Endothelial cell of umbilical vein (primary cell): ENCODE measurements around the gene SRCAP. TPM values are rescaled to one million over a fixed set of nuclear protein-coding genes. Genes with fewer than 3 reads are reported as not detected.

Experiments
- BruUV-seq: library from RNA; stranded (reverse); fragments of 400-500 nt; replicated peaks from 2 replicates; lab custom pipeline; 2021; lab: Mats Ljungman, UMichigan
- CTCF ChIA-PET: fragments of 300-600, 350-600 bp; sonication (Branson Sonifier 250); formaldehyde crosslinking; loops from one replicate; lab custom pipeline; 2021; ENCODE audit warnings: antibody characterized with exemption, inconsistent platforms; lab: Charles Lee
- POLR2A ChIA-PET: fragments of 300-600, 350-600 bp; sonication (Branson Sonifier 250); formaldehyde crosslinking; loops from one replicate; lab custom pipeline; 2021; ENCODE audit warnings: antibody characterized with exemption, inconsistent platforms; lab: Charles Lee
- DNase-seq: peaks from one replicate; pipeline ENCODE4 v3.0.0-alpha.2; 2011; ENCODE audit warnings: low read depth, low spot score
- FAIRE-seq: peaks from 2 replicates; lab custom pipeline; 2011; peaks lifted over from hg19 to GRCh38; lab: Jason Lieb, UNC
- H2AFZ ChIP-seq: 2 replicates; pipeline ENCODE4 v1.6.0; 2012; ENCODE audit warnings: low read depth, low read length, control low read depth, inconsistent platforms
- H3K27ac ChIP-seq: 2 replicates; pipeline ENCODE4 v1.5.1; 2011; ENCODE audit warnings: low read depth, mild to moderate bottlenecking, control low read depth, low read length, moderate library complexity; ENCODE audit not compliant: insufficient read depth
- H3K27me3 ChIP-seq, 2 experiments: 2 replicates each; pipeline versions ENCODE4 v1.6.0 to v1.6.1; 2011; ENCODE audit warnings: low read length in 2 of 2, mixed read lengths in 1 of 2; ENCODE audit not compliant: control insufficient read depth in 2 of 2, insufficient read depth in 2 of 2
- H3K36me3 ChIP-seq, 2 experiments: 2 replicates in 1 of 2; 3 replicates in 1 of 2; pipeline ENCODE4 v1.5.1; 2011; ENCODE audit warnings: low read length in 2 of 2, mild to moderate bottlenecking in 1 of 2, moderate library complexity in 1 of 2; ENCODE audit not compliant: control insufficient read depth in 2 of 2, insufficient read depth in 2 of 2; ENCODE audit errors: extremely low read depth in 1 of 2
- H3K4me1 ChIP-seq: 3 replicates; pipeline ENCODE4 v1.5.1; 2011; ENCODE audit warnings: mild to moderate bottlenecking, low read length; ENCODE audit not compliant: control insufficient read depth, insufficient read depth; ENCODE audit errors: extremely low read depth
- H3K4me2 ChIP-seq: 2 replicates; pipeline ENCODE4 v1.6.1; 2011; ENCODE audit warnings: low read length, control low read depth, mixed read lengths; ENCODE audit not compliant: insufficient read depth
- H3K4me3 ChIP-seq, 3 experiments: fragments of 200-600 bp in 1 of 3; sonication (generic), shearing (Covaris generic) in 1 of 3; replicated peaks in 1 of 3; 2 replicates each; pipeline ENCODE4 v1.5.1; 2011 to 2016; ENCODE audit warnings: control low read depth in 3 of 3, low read length in 3 of 3, mild to moderate bottlenecking in 2 of 3, inconsistent platforms in 1 of 3, low read depth in 1 of 3, moderate library complexity in 1 of 3; ENCODE audit not compliant: insufficient read depth in 1 of 3
- H3K79me2 ChIP-seq: 2 replicates; pipeline ENCODE4 v1.6.0; 2012; ENCODE audit warnings: low read length, inconsistent platforms; ENCODE audit not compliant: control insufficient read depth, insufficient read depth
- H3K9ac ChIP-seq: replicated peaks from 2 replicates; pipeline ENCODE3; 2011; ENCODE audit warnings: low read length, control low read depth; ENCODE audit not compliant: insufficient read depth; ENCODE audit errors: extremely low read depth
- H3K9me1 ChIP-seq: replicated peaks from 3 replicates; pipeline ENCODE4 v1.6.0; 2011; ENCODE audit warnings: mild to moderate bottlenecking, low read length; ENCODE audit not compliant: control insufficient read depth, insufficient read depth; ENCODE audit errors: extremely low read depth
- H3K9me3 ChIP-seq: replicated peaks from 2 replicates; pipeline ENCODE4 v1.5.1; 2012; ENCODE audit warnings: low read length, inconsistent platforms; ENCODE audit not compliant: control insufficient read depth, insufficient read depth
- H4K20me1 ChIP-seq: replicated peaks from 2 replicates; pipeline ENCODE3; 2011; ENCODE audit warnings: mild to moderate bottlenecking, low read length; ENCODE audit not compliant: control insufficient read depth, insufficient read depth; ENCODE audit errors: extremely low read depth
- CTCF ChIP-seq, 2 donors: IDR thresholded peaks; 1 replicate in 1 of 2; 2 replicates in 1 of 2; pipeline ENCODE4 v1.5.1; 2011; ENCODE audit warnings: low read length in 2 of 2, mild to moderate bottlenecking in 2 of 2, moderate library complexity in 2 of 2, control low read depth in 1 of 2, inconsistent platforms in 1 of 2, low read depth in 1 of 2; ENCODE audit not compliant: insufficient read depth in 1 of 2; ENCODE audit errors: extremely low read depth in 1 of 2
- EZH2 ChIP-seq: IDR thresholded peaks from 2 replicates; pipeline ENCODE4 v1.6.1; 2012; ENCODE audit warnings: borderline replicate concordance, low read depth, mild to moderate bottlenecking, moderate library complexity, low read length, inconsistent platforms; ENCODE audit not compliant: severe bottlenecking
- FOS ChIP-seq: IDR thresholded peaks from 2 replicates; pipeline ENCODE4 v1.6.1; 2011; ENCODE audit warnings: mild to moderate bottlenecking, low read length, moderate library complexity, borderline replicate concordance; ENCODE audit not compliant: insufficient read depth
- JUN ChIP-seq: IDR thresholded peaks from 2 replicates; pipeline ENCODE4 v1.6.1; 2011; ENCODE audit warnings: borderline replicate concordance, low read depth; ENCODE audit not compliant: insufficient read length, insufficient read depth
- MYC ChIP-seq: IDR thresholded peaks from one replicate; pipeline ENCODE4 v1.6.1; 2011; ENCODE audit warnings: mild to moderate bottlenecking, low read depth, low read length
- POLR2A ChIP-seq: IDR thresholded peaks from 2 replicates; pipeline ENCODE4 v1.6.1; 2012; ENCODE audit warnings: low read depth, mild to moderate bottlenecking, control low read depth, low read length
- POLR2AphosphoS5 ChIP-seq: IDR thresholded peaks from 2 replicates; pipeline ENCODE4 v1.6.1; 2012; ENCODE audit warnings: low read depth, mild to moderate bottlenecking, control low read depth, low read length, moderate library complexity; ENCODE audit not compliant: insufficient read depth
- dilution Hi-C: fragments of 300-500 bp; cut with MboI; formaldehyde crosslinking; loops from one replicate; pipeline ENCODE4 v1.15.0; 2019; ENCODE audit warnings: low sequenced_read_pairs; ENCODE audit not compliant: extremely low pct_ligation_motif_present
- intact Hi-C: fragments of 100-400 bp; cut with micrococcal nuclease; formaldehyde crosslinking; loops from one replicate; pipeline ENCODE4 v1.10.0; 2022
- polyA plus RNA-seq, 4 experiments: library from polyadenylated mRNA; depleted of rRNA in 3 of 4; stranded (reverse) in 3 of 4; unstranded in 1 of 4; fragments of >200 nt; gene quantifications; 2 replicates each; pipeline versions ENCODE4 v1.2.1 to v1.2.3, GENCODE V29; 2011 to 2012; ENCODE audit warnings: missing spikeins in 1 of 4
- total RNA-seq: library from RNA; stranded (reverse); gene quantifications from 2 replicates; pipeline ENCODE4 v1.2.3, GENCODE V29; 2021
- TF ChIP-seq, protein P1 (sequence below): IDR thresholded peaks from 2 replicates; pipeline ENCODE4 v1.6.1; 2011; ENCODE audit not compliant: insufficient read depth, insufficient read length

Gene SRCAP
- total and polyA plus RNA-seq, 2 donors (not counting 3 experiments of a cell fraction or from before 2014, with no cell fraction given) = 11.0 to 77.7 TPM

DNA sequence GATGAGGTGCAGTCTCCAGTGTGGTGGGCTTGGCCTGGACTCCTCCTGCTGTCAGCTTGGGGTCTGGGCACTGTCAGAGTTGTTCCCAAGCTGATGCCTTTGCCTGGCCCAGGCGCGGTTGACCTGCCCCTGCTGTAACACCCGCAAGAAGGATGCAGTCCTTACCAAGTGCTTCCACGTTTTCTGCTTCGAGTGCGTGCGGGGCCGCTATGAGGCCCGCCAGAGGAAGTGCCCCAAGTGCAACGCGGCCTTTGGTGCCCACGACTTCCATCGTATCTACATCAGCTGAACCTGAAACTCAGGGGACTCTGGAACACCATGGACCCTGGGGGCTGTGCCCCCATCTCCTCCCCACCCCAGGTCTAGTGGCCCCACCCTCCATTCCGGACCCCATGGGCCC lies 74.9 kb downstream of the SRCAP start:
- H4K20me1 ChIP-seq = no peaks in the 10 kb centered on the region
- H3K9ac ChIP-seq = no peak overlapping the region
- H3K9me3 ChIP-seq = no peaks in the 10 kb centered on the region
- H3K9me1 ChIP-seq = no peaks in the 10 kb centered on the region
- H3K4me3 ChIP-seq = no peak overlapping the region
- no peaks in the 10 kb centered on the region for H3K79me2 ChIP-seq
- ChIA-PET CTCF (no interaction called here), POLR2A (no interaction called here)
- TF ChIP-seq, protein P1, sequence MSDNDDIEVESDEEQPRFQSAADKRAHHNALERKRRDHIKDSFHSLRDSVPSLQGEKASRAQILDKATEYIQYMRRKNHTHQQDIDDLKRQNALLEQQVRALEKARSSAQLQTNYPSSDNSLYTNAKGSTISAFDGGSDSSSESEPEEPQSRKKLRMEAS = no peak
- TF ChIP-seq FOS (no peak), CTCF (IDR thresholded peaks at IDR 0.05; ENCODE audit: extremely low read depth in 1 of 2, insufficient read depth in 1 of 2, low read depth in 1 of 2, low read length in 2 of 2) (no peak), POLR2A (no peak), MYC (no peak), POLR2AphosphoS5 (no peak), EZH2 (no peak), JUN (no peak)
- peaks cover 8 to 37% of the 10 kb centered on the region in 2 experiments for H3K36me3 ChIP-seq
- H3K27me3 ChIP-seq = no peaks in the 10 kb centered on the region
- no peak for FAIRE-seq
- H3K4me2 ChIP-seq = no peak overlapping the region
- dilution Hi-C loops (no loop called here), intact Hi-C loops (no loop called here)
- H3K27ac ChIP-seq = no peak overlapping the region
- H3K4me1 ChIP-seq = peaks cover 8% of the 10 kb centered on the region
- no peak overlapping the region for H2AFZ ChIP-seq
- no peak for DNase-seq
- no TSS peak for BruUV-seq
